K562 (cell line): ENCODE data around the gene SLC25A45. TPM values are rescaled to one million over a fixed set of nuclear protein-coding genes. Genes with fewer than 3 reads are reported as not detected.
A peak's percentile ranks its signal among the peaks of the same experiment; 100 is the strongest.

Source experiments
- ATAC-seq: fragments of 200-7000 bp; cut with Tn5 transposase; 3 replicates; pipeline ENCODE4 v1.9.1; 2020; ENCODE audit warnings: moderate library complexity
- BruUV-seq: library from RNA; stranded (reverse); fragments of 400-500 nt; replicated peaks from 2 replicates; lab custom pipeline; 2021; lab: Mats Ljungman, UMichigan
- CTCF ChIA-PET: fragments of 300-600 bp; formaldehyde crosslinking; extraction: SDS; loops from one replicate; lab custom pipeline; 2021; ENCODE audit warnings: low intra/inter-chr PET ratio; lab: Yijun Ruan, JAX
- POLR2A ChIA-PET: fragments of 300-600, 350-650 bp; sonication (Branson Sonifier 250); formaldehyde crosslinking; extraction: SDS; loops from one replicate; lab custom pipeline; 2021; ENCODE audit warnings: antibody characterized with exemption, inconsistent platforms; lab: Yijun Ruan, JAX
- DNase-seq, 4 experiments: peaks; one replicate each; pipeline versions ENCODE4 v3.0.0 to v3.0.0-alpha.2; 2011 to 2018; ENCODE audit warnings: low spot score in 3 of 4, mixed read lengths in 3 of 4; ENCODE audit errors: extremely low read depth in 1 of 4
- FAIRE-seq: peaks from 2 replicates; lab custom pipeline; 2011; peaks lifted over from hg19 to GRCh38; lab: Jason Lieb, UNC
- H2AFZ ChIP-seq: 2 replicates; pipeline ENCODE4 v1.6.0; 2011; ENCODE audit warnings: low read depth, low read length, control low read depth, inconsistent platforms
- H3K27ac ChIP-seq: fragments of 200-600 bp; 3 replicates; pipeline ENCODE4 v1.8.0; 2011; ENCODE audit warnings: low read depth, mild to moderate bottlenecking, control low read depth, inconsistent platforms, low read length, moderate library complexity, mixed read lengths; ENCODE audit errors: extremely low read depth
- H3K27me3 ChIP-seq, 2 experiments: fragments of 300-600 bp in 1 of 2; 2 replicates in 1 of 2; 3 replicates in 1 of 2; pipeline versions ENCODE4 v1.6.0 to v1.8.0; 2011; ENCODE audit warnings: inconsistent platforms in 2 of 2, low read length in 2 of 2, mild to moderate bottlenecking in 1 of 2, mixed read lengths in 1 of 2, moderate library complexity in 1 of 2; ENCODE audit not compliant: control insufficient read depth in 2 of 2, insufficient read depth in 2 of 2
- H3K36me3 ChIP-seq: fragments of 300-600 bp; 3 replicates; pipeline ENCODE4 v1.8.0; 2011; ENCODE audit warnings: mild to moderate bottlenecking, low read length, inconsistent platforms; ENCODE audit not compliant: control insufficient read depth, insufficient read depth
- H3K4me1 ChIP-seq, 2 experiments: fragments of 200-600 bp in 1 of 2; replicated peaks in 1 of 2; 2 replicates in 1 of 2; 3 replicates in 1 of 2; pipeline versions ENCODE4 v1.5.1 to v1.8.0; 2011; ENCODE audit warnings: inconsistent platforms in 2 of 2, low read length in 2 of 2, mild to moderate bottlenecking in 1 of 2, mixed read lengths in 1 of 2, moderate library complexity in 1 of 2; ENCODE audit not compliant: control insufficient read depth in 2 of 2, insufficient read depth in 2 of 2
- H3K4me2 ChIP-seq: 2 replicates; pipeline ENCODE4 v1.6.1; 2011; ENCODE audit warnings: low read length, control low read depth, inconsistent platforms, mixed read lengths; ENCODE audit not compliant: insufficient read depth
- H3K4me3 ChIP-seq: fragments of 200-600 bp; sonication (generic), shearing (Covaris generic); 2 replicates; pipeline ENCODE4 v1.5.1; 2016; ENCODE audit warnings: control low read depth, inconsistent platforms
- H3K79me2 ChIP-seq: fragments of 200-600 bp; 3 replicates; pipeline ENCODE4 v1.8.0; 2011; ENCODE audit warnings: low read length, inconsistent platforms; ENCODE audit not compliant: control insufficient read depth, insufficient read depth
- H3K9ac ChIP-seq, 2 experiments: 2 replicates each; pipeline versions ENCODE4 v1.6.0 to v1.6.1; 2011; ENCODE audit warnings: low read depth in 2 of 2, low read length in 2 of 2, control low read depth in 1 of 2, inconsistent platforms in 1 of 2, mild to moderate bottlenecking in 1 of 2, mixed read lengths in 1 of 2; ENCODE audit not compliant: insufficient read depth in 1 of 2
- H3K9me1 ChIP-seq: one replicate; pipeline ENCODE4 v1.6.0; 2011; ENCODE audit warnings: inconsistent platforms, mild to moderate bottlenecking, low read length, moderate library complexity; ENCODE audit not compliant: control insufficient read depth, insufficient read depth
- H3K9me3 ChIP-seq: replicated peaks from 2 replicates; pipeline ENCODE4 v1.5.1; 2011; ENCODE audit warnings: low read depth, low read length, inconsistent platforms; ENCODE audit not compliant: control insufficient read depth, insufficient read depth
- H4K20me1 ChIP-seq: replicated peaks from 2 replicates; pipeline ENCODE4 v1.6.1; 2011; ENCODE audit warnings: low read length, inconsistent platforms, mixed read lengths; ENCODE audit not compliant: control insufficient read depth, insufficient read depth
- CBFA2T2 ChIP-seq: fragments of 450-650 bp; conservative IDR thresholded peaks from 2 replicates; pipeline ENCODE4 v1.6.1; 2017; ENCODE audit warnings: mild to moderate bottlenecking
- E2F4 ChIP-seq: sonication (generic); formaldehyde crosslinking; IDR thresholded peaks from 2 replicates; pipeline ENCODE4 v1.8.0; 2022; ENCODE audit warnings: mild to moderate bottlenecking, low read depth, missing genetic modification reagents
- GTF2F1 ChIP-seq: IDR thresholded peaks from 2 replicates; pipeline ENCODE4 v1.6.1; 2011; ENCODE audit warnings: low read depth, low read length, improper control_type of control experiment
- HDAC1 ChIP-seq, 2 experiments: fragments of 450-650 bp; IDR thresholded peaks; 2 replicates each; pipeline ENCODE4 v1.6.1; 2016 to 2017; ENCODE audit warnings: inconsistent platforms in 1 of 2, mild to moderate bottlenecking in 1 of 2, moderate library complexity in 1 of 2
- JUNB ChIP-seq: fragments of 450-650 bp; formaldehyde crosslinking; conservative IDR thresholded peaks from 2 replicates; pipeline ENCODE4 v1.4.0; 2020; ENCODE audit warnings: mild to moderate bottlenecking
- KAT2B ChIP-seq: IDR thresholded peaks from one replicate; pipeline ENCODE4 v1.6.1; 2012; ENCODE audit warnings: low read depth, mild to moderate bottlenecking, control low read depth, inconsistent platforms, low read length, moderate library complexity
- NFRKB ChIP-seq: fragments of 450-650 bp; IDR thresholded peaks from 2 replicates; pipeline ENCODE4 v1.6.1; 2016; ENCODE audit warnings: low read depth
- RAD51 ChIP-seq: fragments of 450-650 bp; IDR thresholded peaks from 2 replicates; pipeline ENCODE4 v1.7.1; 2016; ENCODE audit warnings: low read depth, mild to moderate bottlenecking, borderline replicate concordance
- TAF15 ChIP-seq: fragments of 200-400 bp; formaldehyde crosslinking; IDR thresholded peaks from 2 replicates; pipeline ENCODE4 v1.6.1; 2017; ENCODE audit warnings: mild to moderate bottlenecking, low read depth, low read length, moderate library complexity
- THAP12 ChIP-seq: fragments of 250-450 bp; sonication (Bioruptor Pico); IDR thresholded peaks from 2 replicates; pipeline ENCODE4 v1.9.0; 2021; ENCODE audit warnings: mild to moderate bottlenecking, inconsistent platforms
- ZNF316 ChIP-seq: fragments of 450-650 bp; IDR thresholded peaks from 2 replicates; pipeline ENCODE4 v1.6.1; 2016
- ZNF75A ChIP-seq: fragments of 450-650 bp; formaldehyde crosslinking; IDR thresholded peaks from 2 replicates; pipeline ENCODE4 v1.4.0; 2020; ENCODE audit warnings: mild to moderate bottlenecking
- WGBS: fragments of 100-300 bp; shearing (Covaris generic); methylation state at CpG from one replicate; pipeline ENCODE4 v1.1.6; 2016; ENCODE audit warnings: low coverage, mixed read lengths; ENCODE audit not compliant: insufficient coverage; ENCODE audit errors: missing lambda C conversion rate; 5-methylcytosine and 5-hydroxymethylcytosine counted together
- in situ Hi-C: fragments of 300-500 bp; cut with MboI; formaldehyde crosslinking; loops from 4 replicates; pipeline ENCODE4 v1.15.0; 2018; ENCODE audit warnings: inconsistent platforms, mixed read lengths
- intact Hi-C: fragments of 100-400 bp; cut with micrococcal nuclease; formaldehyde crosslinking; loops from 2 replicates; pipeline ENCODE4 v1.14.2; 2022
- polyA plus RNA-seq, 8 experiments: library from polyadenylated mRNA; depleted of rRNA in 4 of 8; stranded (reverse) in 5 of 8; unstranded in 3 of 8; fragments of >200 nt; fragmentation: Nextera tagmentation in 2 of 8; fragmentation: Illumina TruSeq in 1 of 8; extraction: Ambion mirVana in 2 of 8; extraction: Trizol in 1 of 8; gene quantifications; 2 replicates each; pipeline versions ENCODE4 v1.2.1 to v1.2.3, GENCODE V29; 2011 to 2014; ENCODE audit warnings: inconsistent platforms in 1 of 8, missing spikeins in 1 of 8
- total RNA-seq, 7 experiments: library from RNA; depleted of rRNA in 6 of 7; stranded (reverse); fragments of >200 nt in 6 of 7; fragmentation: Illumina TruSeq in 2 of 7; extraction: Trizol in 2 of 7; gene quantifications; 2 replicates each; pipeline versions ENCODE4 v1.2.1 to v1.2.3, GENCODE V29; 2011 to 2021; ENCODE audit warnings: low replicate concordance in 1 of 7

SLC25A45 gene
- total and polyA plus RNA-seq, 9 of the 15 experiments (the other 6 are each of a cell fraction or from before 2014, with no cell fraction given) = 0.15 to 2.3 (median 0.68) TPM

DNA sequence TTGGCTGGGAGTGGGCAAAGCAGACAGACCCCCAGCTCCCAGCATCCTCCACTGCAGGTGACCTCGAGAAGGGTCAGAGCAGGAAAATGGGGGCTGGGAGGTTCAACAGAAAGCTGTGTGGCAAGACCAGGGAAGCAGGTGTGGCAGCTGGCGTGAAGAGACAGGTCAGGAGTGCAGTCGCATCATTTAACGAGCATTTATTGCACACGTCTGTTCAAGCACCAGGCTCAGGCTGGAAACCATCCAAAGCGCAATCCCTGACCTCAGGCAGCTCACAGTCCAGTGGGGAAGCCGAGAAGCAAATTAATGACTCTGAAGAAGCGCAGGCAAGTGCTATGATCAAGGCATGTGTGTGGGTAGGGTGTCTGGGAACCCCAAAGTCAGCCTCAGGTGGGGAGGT lies 7.4 kb downstream of the SLC25A45 start:
- intact Hi-C loops (no loop called here), in situ Hi-C loops (no loop called here)
- ATAC-seq (no peak), DNase-seq (no peak), FAIRE-seq (no peak)
- peak overlapping the region in 1 of 2 experiments; percentile 72; a peak in 1 of 4 replicates for H3K9ac ChIP-seq
- BruUV-seq = no TSS peak
- H3K79me2 ChIP-seq = no peaks in the 10 kb centered on the region
- WGBS = 68% methylated on average over 7 of the region's 8 CpGs
- H3K4me1 ChIP-seq = peaks cover 8 to 49% of the 10 kb centered on the region in 2 experiments; a peak in 4 of 5 replicates
- H3K4me3 ChIP-seq = no peak overlapping the region
- H2AFZ ChIP-seq = no peak overlapping the region
- no peak overlapping the region for H3K27ac ChIP-seq
- H3K36me3 ChIP-seq = no peaks in the 10 kb centered on the region
- TF ChIP-seq TAF15 (no peak), ZNF316 (peak; percentile 56)
- no peaks in the 10 kb centered on the region for H3K9me3 ChIP-seq
- no peaks in the 10 kb centered on the region; the same call in 1 of the 2 replicates for H4K20me1 ChIP-seq
- H3K9me1 ChIP-seq = no peaks in the 10 kb centered on the region
- POLR2A ChIA-PET = interaction anchor here (0.6 to 10.7 kb wide), 11 partner anchors 8 to 140 kb away, joined by 3 to 152 read pairs (median 4); partner anchors contain the start of genes FRMD8, MALAT1 and NEAT1
- H3K4me2 ChIP-seq = no peak overlapping the region
- H3K27me3 ChIP-seq = no peaks in the 10 kb centered on the region
- CTCF ChIA-PET = no interaction called here

DNA sequence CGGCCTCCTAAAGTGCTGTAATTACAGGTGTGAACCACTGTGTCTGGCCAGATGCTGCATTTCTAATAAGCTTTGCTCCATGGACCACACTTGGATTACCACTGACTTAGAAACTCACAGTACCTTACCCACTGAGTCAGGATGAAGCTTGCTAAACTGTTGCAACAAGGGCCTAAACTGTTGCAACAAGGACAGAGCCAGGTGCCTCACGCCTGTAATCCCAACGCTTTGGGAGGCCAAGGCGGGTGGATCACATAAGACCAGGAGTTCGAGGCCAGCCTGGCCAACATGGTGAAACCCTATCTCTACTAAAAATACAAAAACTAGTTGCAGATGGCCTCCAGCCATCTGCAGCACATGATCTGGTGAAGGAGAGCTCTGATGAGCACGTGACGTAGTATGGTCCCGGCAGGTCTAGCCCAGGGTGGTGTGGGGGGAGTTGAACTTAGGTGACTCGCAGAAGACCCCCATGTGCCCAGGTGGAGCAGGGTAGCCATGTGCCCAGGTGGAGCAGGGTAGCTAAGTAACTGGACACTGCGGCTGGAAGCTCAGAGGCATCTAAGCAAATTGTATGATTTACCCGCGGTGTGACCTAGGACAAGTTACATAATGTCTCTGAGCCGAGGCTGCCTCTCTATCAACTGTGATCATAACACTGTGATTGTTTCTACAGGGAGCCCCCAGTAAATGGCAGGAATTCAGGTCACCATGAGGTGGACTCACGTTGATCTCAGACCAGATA lies 8.4 kb downstream of the SLC25A45 start:
- no peaks in the 10 kb centered on the region for H3K36me3 ChIP-seq
- intact Hi-C loops (no loop called here), in situ Hi-C loops (no loop called here)
- ChIA-PET CTCF (no interaction called here), POLR2A (interaction anchor here (0.6 to 10.7 kb wide), 9 partner anchors 9 to 141 kb away, joined by 3 to 152 read pairs (median 3); partner anchors contain the start of genes FRMD8, MALAT1, NEAT1 and SLC25A45)
- H2AFZ ChIP-seq = no peak overlapping the region
- no TSS peak for BruUV-seq
- H3K4me1 ChIP-seq = peaks cover 8 to 45% of the 10 kb centered on the region in 2 experiments; a peak in 4 of 5 replicates
- no peak for FAIRE-seq
- H3K27ac ChIP-seq = no peak overlapping the region
- no peaks in the 10 kb centered on the region for H3K79me2 ChIP-seq
- H4K20me1 ChIP-seq = no peaks in the 10 kb centered on the region; the same call in 1 of the 2 replicates
- no peak overlapping the region for H3K4me2 ChIP-seq
- no peak overlapping the region for H3K4me3 ChIP-seq
- H3K9me1 ChIP-seq = no peaks in the 10 kb centered on the region
- H3K9ac ChIP-seq = peak overlapping the region in 1 of 2 experiments; percentile 21; a peak in 1 of 4 replicates
- ATAC-seq = no peak
- H3K9me3 ChIP-seq = no peaks in the 10 kb centered on the region
- H3K27me3 ChIP-seq = no peaks in the 10 kb centered on the region
- no peak for DNase-seq
- 55% methylated on average over 14 of the region's 14 CpGs for WGBS
- no peak for TF ChIP-seq HDAC1 (IDR thresholded peaks at IDR 0.05)
- no peak for TF ChIP-seq KAT2B
- TF ChIP-seq E2F4 = 0 out of 2 replicates have a peak, but pooled peaks have one; percentile 30
- TF ChIP-seq THAP12 (CRISPR knock-in tag) = no peak
- no peak for TF ChIP-seq JUNB
- TF ChIP-seq CBFA2T2 = 0 out of 2 replicates have a peak, but pooled peaks have one; percentile 9
- no peak for TF ChIP-seq GTF2F1
- no peak for TF ChIP-seq ZNF75A (CRISPR knock-in tag)
- TF ChIP-seq RAD51 = peak; percentile 40; the same call in 1 of the 2 replicates
- no peak for TF ChIP-seq NFRKB
